Parathyroid adenoma (tissue), 2 donors: ENCODE measurements around the gene LCK.

Source experiments
- H2AFZ ChIP-seq: fragments of 300-600 bp; sonication (generic); one replicate; pipeline ENCODE4 v1.7.0; 2017; ENCODE audit warnings: antibody characterized with exemption, mild to moderate bottlenecking
- H3K27ac ChIP-seq: fragments of 300-600 bp; sonication (generic); one replicate; pipeline ENCODE4 v1.7.0; 2017
- H3K27me3 ChIP-seq: fragments of 300-600 bp; sonication (generic); one replicate; pipeline ENCODE4 v1.7.0; 2017; ENCODE audit warnings: low read length; ENCODE audit not compliant: control insufficient read depth, insufficient read depth
- H3K36me3 ChIP-seq: fragments of 300-600 bp; sonication (generic); one replicate; pipeline ENCODE4 v1.7.0; 2017; ENCODE audit warnings: low read length; ENCODE audit not compliant: control insufficient read depth, insufficient read depth
- H3K4me1 ChIP-seq: fragments of 300-600 bp; sonication (generic); one replicate; pipeline ENCODE4 v1.7.0; 2017; ENCODE audit warnings: control low read depth
- H3K4me2 ChIP-seq: fragments of 300-600 bp; sonication (generic); one replicate; pipeline ENCODE4 v1.7.0; 2017; ENCODE audit warnings: low read length
- H3K4me3 ChIP-seq: fragments of 300-600 bp; sonication (generic); one replicate; pipeline ENCODE4 v1.7.0; 2017; ENCODE audit warnings: low read depth, low read length
- H3K79me2 ChIP-seq: fragments of 300-600 bp; sonication (generic); one replicate; pipeline ENCODE4 v1.7.0; 2017; ENCODE audit warnings: control low read depth
- H3K9ac ChIP-seq: fragments of 300-600 bp; sonication (generic); one replicate; pipeline ENCODE4 v1.7.0; 2017; ENCODE audit warnings: mild to moderate bottlenecking
- H3K9me3 ChIP-seq: fragments of 300-600 bp; sonication (generic); one replicate; pipeline ENCODE4 v1.7.0; 2017; ENCODE audit warnings: low read length; ENCODE audit not compliant: control insufficient read depth
- TF ChIP-seq, protein P1 (sequence below): fragments of 300-600 bp; sonication (generic); IDR thresholded peaks from one replicate; pipeline ENCODE4 v1.7.0; 2017; ENCODE audit warnings: antibody characterized with exemption, mild to moderate bottlenecking
- donor health status: primary hyperparathyroidism.

LCK gene

DNA sequence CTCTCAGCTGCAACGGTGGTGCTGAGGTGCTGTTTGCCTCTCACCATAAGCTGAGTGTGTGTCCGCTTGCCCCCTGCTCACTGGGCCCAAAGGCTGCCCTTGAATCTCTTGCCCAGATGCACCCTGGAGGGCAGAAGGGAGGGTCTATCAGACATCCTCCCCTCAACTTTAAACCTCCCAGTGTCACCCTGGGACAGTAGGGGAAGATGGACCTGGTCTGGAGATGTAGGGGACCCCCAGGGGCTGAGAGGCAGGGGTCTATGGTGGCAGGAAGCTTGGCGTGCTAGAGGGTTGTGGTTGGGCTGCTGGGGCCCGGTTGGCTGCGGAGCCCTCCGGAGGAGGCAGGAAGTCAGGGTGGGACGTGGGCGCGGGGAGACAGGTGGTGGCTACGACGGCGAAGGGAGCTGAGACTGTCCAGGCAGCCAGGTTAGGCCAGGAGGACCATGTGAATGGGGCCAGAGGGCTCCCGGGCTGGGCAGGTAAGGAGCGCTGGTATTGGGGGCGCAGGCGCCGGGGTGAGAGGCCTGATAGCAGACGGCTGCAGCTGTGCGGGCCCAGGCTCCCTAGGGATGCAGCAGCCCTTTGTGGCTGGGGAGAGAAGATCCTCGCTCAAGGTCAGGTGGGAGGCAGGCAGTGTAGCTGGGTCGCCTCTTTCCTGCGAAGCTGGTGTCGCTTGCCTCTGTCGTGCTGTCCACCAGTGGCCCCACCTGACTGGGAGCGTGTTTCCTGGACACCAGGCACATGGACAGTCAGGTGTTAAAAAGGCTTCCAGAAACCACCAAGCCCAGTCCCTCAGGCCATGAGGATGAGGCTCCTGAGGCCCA is at the start of gene LCK:
Gene LCK, plus strand, starts transcription at position 373 of the 824 bp plus-strand sequence. CDS start 23,065 bp downstream, outside the sequence.
- Histone ChIP-seq H3K9ac (no peak within 1 kb of the TSS), H3K4me1 (peaks cover 2% of the 10 kb centered on the region), H3K27me3 (no peaks in the 10 kb centered on the region), H3K4me3 (no peak within 1 kb of the TSS), H2AFZ (no peak within 1 kb of the TSS), H3K27ac (peak within 1 kb of the TSS; percentile 62), H3K79me2 (no peaks in the 10 kb centered on the region), H3K9me3 (no peaks in the 10 kb centered on the region), H3K4me2 (no peak within 1 kb of the TSS), H3K36me3 (no peaks in the 10 kb centered on the region)
- TF ChIP-seq, protein P1, sequence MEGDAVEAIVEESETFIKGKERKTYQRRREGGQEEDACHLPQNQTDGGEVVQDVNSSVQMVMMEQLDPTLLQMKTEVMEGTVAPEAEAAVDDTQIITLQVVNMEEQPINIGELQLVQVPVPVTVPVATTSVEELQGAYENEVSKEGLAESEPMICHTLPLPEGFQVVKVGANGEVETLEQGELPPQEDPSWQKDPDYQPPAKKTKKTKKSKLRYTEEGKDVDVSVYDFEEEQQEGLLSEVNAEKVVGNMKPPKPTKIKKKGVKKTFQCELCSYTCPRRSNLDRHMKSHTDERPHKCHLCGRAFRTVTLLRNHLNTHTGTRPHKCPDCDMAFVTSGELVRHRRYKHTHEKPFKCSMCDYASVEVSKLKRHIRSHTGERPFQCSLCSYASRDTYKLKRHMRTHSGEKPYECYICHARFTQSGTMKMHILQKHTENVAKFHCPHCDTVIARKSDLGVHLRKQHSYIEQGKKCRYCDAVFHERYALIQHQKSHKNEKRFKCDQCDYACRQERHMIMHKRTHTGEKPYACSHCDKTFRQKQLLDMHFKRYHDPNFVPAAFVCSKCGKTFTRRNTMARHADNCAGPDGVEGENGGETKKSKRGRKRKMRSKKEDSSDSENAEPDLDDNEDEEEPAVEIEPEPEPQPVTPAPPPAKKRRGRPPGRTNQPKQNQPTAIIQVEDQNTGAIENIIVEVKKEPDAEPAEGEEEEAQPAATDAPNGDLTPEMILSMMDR = no peak

DNA sequence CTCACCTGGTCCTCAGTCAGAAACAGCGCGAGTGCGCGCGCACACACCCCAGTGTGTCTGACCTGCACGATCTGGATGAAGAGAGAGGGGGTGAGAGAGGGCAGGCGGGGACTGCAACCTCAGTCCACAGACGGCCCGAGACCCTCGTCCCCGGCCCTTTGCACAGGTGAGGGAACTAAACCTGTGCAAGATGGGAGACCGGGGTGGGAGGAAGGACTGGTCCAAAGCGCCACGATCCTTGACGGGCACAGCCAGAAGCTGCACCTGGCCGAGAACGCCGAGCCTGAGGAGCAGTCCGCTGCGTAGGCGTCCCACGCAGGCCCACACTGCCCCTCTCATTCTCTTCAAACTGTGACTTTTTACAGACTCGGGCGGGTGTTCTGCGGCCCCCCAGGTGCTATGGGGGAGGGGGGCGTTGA is 46.1 kb upstream of the LCK start:
- H3K36me3 ChIP-seq = no peaks in the 10 kb centered on the region
- H3K9me3 ChIP-seq = no peaks in the 10 kb centered on the region
- TF ChIP-seq, protein P1 = no peak
- peak overlapping the region; percentile 69 for H3K4me3 ChIP-seq
- H2AFZ ChIP-seq = peak overlapping the region; percentile 79
- H3K4me2 ChIP-seq = peak overlapping the region; percentile 93
- no peaks in the 10 kb centered on the region for H3K27me3 ChIP-seq
- H3K79me2 ChIP-seq = no peaks in the 10 kb centered on the region
- no peak overlapping the region for H3K9ac ChIP-seq
- H3K27ac ChIP-seq = peak overlapping the region; percentile 39
- H3K4me1 ChIP-seq = peaks cover 6% of the 10 kb centered on the region

DNA sequence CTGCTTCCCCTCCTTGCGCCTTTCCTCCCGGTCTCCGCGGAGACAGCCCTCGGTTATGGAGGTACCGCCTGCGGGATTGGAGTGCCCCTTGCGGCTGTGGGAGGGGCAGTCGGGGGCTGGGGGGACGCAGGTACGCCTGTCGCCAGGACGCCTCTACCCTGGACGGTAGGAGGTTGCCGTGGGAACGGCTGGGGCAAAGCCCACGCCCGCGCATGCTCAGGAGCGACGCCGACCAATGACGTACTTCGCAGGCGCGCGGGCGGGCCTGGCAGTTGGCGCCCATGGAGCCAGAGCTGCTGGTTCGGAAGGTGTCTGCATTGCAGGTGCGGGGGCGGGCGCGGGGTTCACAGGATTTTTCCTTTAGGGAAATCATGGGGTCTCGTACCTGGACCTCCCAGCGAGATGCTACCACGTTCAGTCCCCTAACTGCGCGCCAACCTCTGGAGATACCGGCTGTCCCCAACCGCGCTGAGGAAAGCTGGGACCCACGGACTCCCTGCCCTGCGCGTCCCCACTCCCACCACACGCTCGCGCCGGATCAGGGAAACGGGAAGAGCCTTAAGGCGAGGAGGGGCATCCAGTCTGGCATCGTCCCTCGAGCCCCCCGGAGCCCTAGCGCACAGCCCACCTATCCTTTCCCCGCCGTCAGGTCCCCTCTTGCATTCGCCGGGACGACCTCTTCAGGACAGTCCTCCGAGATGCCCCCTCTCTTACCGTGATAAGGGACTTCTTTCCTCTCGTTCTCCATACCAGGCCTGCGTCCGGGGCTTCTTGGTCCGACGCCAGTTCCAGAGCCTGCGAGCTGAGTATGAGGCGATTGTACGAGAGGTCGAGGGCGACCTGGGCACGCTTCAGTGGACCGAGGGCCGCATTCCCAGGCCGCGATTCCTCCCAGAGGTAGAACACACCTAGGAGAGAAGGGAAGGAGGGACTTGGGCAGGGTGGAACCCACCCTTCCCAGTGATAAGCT is 45.4 kb upstream of the LCK start, which contains the start of gene IQCC:
Gene IQCC, plus strand, starts transcription at position 271 of the 970 bp plus-strand sequence. Its CDS starts 11 bp downstream, at position 282.
- peak within 1 kb of the TSS; percentile 69 for H3K4me3 ChIP-seq
- TF ChIP-seq, protein P1 = peak; percentile 23
- H3K4me2 ChIP-seq = peak within 1 kb of the TSS; percentile 93
- no peaks in the 10 kb centered on the region for H3K27me3 ChIP-seq
- H3K27ac ChIP-seq = peak within 1 kb of the TSS; percentile 39
- H3K36me3 ChIP-seq = no peaks in the 10 kb centered on the region
- no peaks in the 10 kb centered on the region for H3K79me2 ChIP-seq
- H3K9me3 ChIP-seq = no peaks in the 10 kb centered on the region
- H3K9ac ChIP-seq = no peak within 1 kb of the TSS
- peaks cover 4% of the 10 kb centered on the region for H3K4me1 ChIP-seq
- H2AFZ ChIP-seq = peak within 1 kb of the TSS; percentile 79

DNA sequence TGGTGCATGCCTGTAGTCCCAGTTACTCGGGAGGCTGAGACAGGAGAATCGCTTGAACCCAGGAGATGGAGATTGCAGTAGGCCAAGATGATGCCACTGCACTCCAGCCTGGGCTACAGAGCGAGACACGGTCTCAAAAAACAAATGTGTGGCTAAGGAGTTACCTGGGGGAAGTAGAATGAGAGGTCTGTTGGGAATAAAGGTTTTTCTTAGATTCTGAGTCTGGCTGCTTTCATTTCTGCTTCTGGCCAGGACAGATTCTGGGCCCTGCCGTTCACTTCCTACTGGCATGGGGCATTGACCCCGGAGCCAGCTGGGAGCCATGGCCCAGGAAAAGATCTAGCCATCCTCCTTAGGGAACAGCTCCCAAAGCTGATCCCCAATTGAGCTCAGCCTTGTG is 42.6 kb upstream of the LCK start:
- H3K4me3 ChIP-seq = no peak overlapping the region
- no peak overlapping the region for H3K4me2 ChIP-seq
- TF ChIP-seq, protein P1 = no peak
- H3K9ac ChIP-seq = no peak overlapping the region
- H3K27ac ChIP-seq = no peak overlapping the region
- H3K4me1 ChIP-seq = peaks cover 2% of the 10 kb centered on the region
- H3K27me3 ChIP-seq = no peaks in the 10 kb centered on the region
- no peak overlapping the region for H2AFZ ChIP-seq
- no peaks in the 10 kb centered on the region for H3K36me3 ChIP-seq
- no peaks in the 10 kb centered on the region for H3K79me2 ChIP-seq
- H3K9me3 ChIP-seq = no peaks in the 10 kb centered on the region
